HepG2 (cell line): Measurements from ENCODE around the gene MAT2A. TPM values are rescaled to one million over a fixed set of nuclear protein-coding genes. Genes with fewer than 3 reads are reported as not detected.

Source experiments
- ATAC-seq: fragments of 200-7000 bp; cut with Tn5 transposase; 3 replicates; pipeline ENCODE4 v1.9.1; 2020; ENCODE audit warnings: mild to moderate bottlenecking, moderate library complexity
- BruUV-seq: library from RNA; stranded (reverse); fragments of 400-500 nt; replicated peaks from 2 replicates; lab custom pipeline; 2021; lab: Mats Ljungman, UMichigan
- CTCF ChIA-PET: fragments of 300-600 bp; formaldehyde crosslinking; extraction: SDS; loops from one replicate; lab custom pipeline; 2021; ENCODE audit warnings: low total read pairs, inconsistent platforms, low intra/inter-chr PET ratio; lab: Yijun Ruan, JAX
- POLR2A ChIA-PET: fragments of 350-600 bp; sonication (Branson Sonifier 250); formaldehyde crosslinking; loops from one replicate; lab custom pipeline; 2020; ENCODE audit warnings: antibody characterized with exemption, inconsistent platforms; lab: Yijun Ruan, JAX
- DNase-seq: peaks from one replicate; pipeline ENCODE4 v3.0.0-alpha.2; 2015; ENCODE audit warnings: low spot score
- FAIRE-seq: peaks from 3 replicates; lab custom pipeline; 2011; peaks lifted over from hg19 to GRCh38; lab: Jason Lieb, UNC
- H2AFZ ChIP-seq: one replicate; pipeline ENCODE4 v1.6.1; 2011; ENCODE audit warnings: low read length, inconsistent platforms
- H3K27ac ChIP-seq: fragments of 300-600 bp; 3 replicates; pipeline ENCODE4 v1.8.0; 2011; ENCODE audit warnings: mixed run types, mild to moderate bottlenecking, mixed read lengths, low read length, inconsistent platforms; ENCODE audit not compliant: insufficient read depth; ENCODE audit errors: extremely low read length
- H3K27me3 ChIP-seq, 2 experiments: fragments of 200-600 bp in 1 of 2; 2 replicates in 1 of 2; 3 replicates in 1 of 2; pipeline versions ENCODE4 v1.6.0 to v1.8.0; 2011; ENCODE audit warnings: low read length in 2 of 2, mild to moderate bottlenecking in 2 of 2, moderate library complexity in 2 of 2, inconsistent platforms in 1 of 2; ENCODE audit not compliant: insufficient read depth in 2 of 2, control insufficient read depth in 1 of 2
- H3K36me3 ChIP-seq, 2 experiments: fragments of 200-600 bp in 1 of 2; replicated peaks in 1 of 2; 2 replicates in 1 of 2; 3 replicates in 1 of 2; pipeline versions ENCODE4 v1.5.1 to v1.8.0; 2011; ENCODE audit warnings: low read length in 2 of 2, inconsistent platforms in 1 of 2; ENCODE audit not compliant: insufficient read depth in 2 of 2, control insufficient read depth in 1 of 2
- H3K4me1 ChIP-seq: 2 replicates; pipeline ENCODE4 v1.5.1; 2012; ENCODE audit warnings: low read length, inconsistent platforms; ENCODE audit not compliant: insufficient read depth
- H3K4me2 ChIP-seq: 2 replicates; pipeline ENCODE4 v1.6.0; 2011; ENCODE audit warnings: low read depth, low read length, inconsistent platforms
- H3K4me3 ChIP-seq, 3 experiments: fragments of 200-600 bp in 1 of 3; sonication (generic), shearing (Covaris generic) in 1 of 3; replicated peaks in 1 of 3; 2 replicates each; pipeline ENCODE4 v1.5.1; 2011 to 2016; ENCODE audit warnings: low read length in 3 of 3, inconsistent platforms in 2 of 3, low read depth in 2 of 3, mild to moderate bottlenecking in 2 of 3, control low read depth in 1 of 3, mixed read lengths in 1 of 3; ENCODE audit not compliant: insufficient read depth in 1 of 3
- H3K79me2 ChIP-seq: one replicate; pipeline ENCODE4 v1.6.1; 2011; ENCODE audit warnings: low read length, inconsistent platforms; ENCODE audit not compliant: insufficient read depth
- H3K9ac ChIP-seq: 2 replicates; pipeline ENCODE4 v1.6.0; 2011; ENCODE audit warnings: mild to moderate bottlenecking, low read depth, low read length, inconsistent platforms; ENCODE audit not compliant: insufficient read depth
- H3K9me3 ChIP-seq: 2 replicates; pipeline ENCODE4 v1.5.1; 2012; ENCODE audit warnings: mild to moderate bottlenecking, low read length
- H4K20me1 ChIP-seq: 2 replicates; pipeline ENCODE4 v1.6.0; 2011; ENCODE audit warnings: inconsistent platforms, mild to moderate bottlenecking, low read length, moderate library complexity; ENCODE audit not compliant: insufficient read depth
- GTF2F1 ChIP-seq: fragments of 150-350 bp; IDR thresholded peaks from 2 replicates; pipeline ENCODE4 v1.6.1; 2014; ENCODE audit warnings: low read length
- HNRNPLL ChIP-seq: fragments of 200-400 bp; formaldehyde crosslinking; IDR thresholded peaks from 2 replicates; pipeline ENCODE4 v1.6.1; 2017; ENCODE audit warnings: mild to moderate bottlenecking, low read depth, low read length; ENCODE audit not compliant: poor library complexity, severe bottlenecking
- LRRFIP1 ChIP-seq: sonication (generic); formaldehyde crosslinking; conservative IDR thresholded peaks from 2 replicates; pipeline ENCODE4 v1.4.0; 2020; ENCODE audit warnings: missing genetic modification reagents
- SRSF1 ChIP-seq: fragments of 200-400 bp; formaldehyde crosslinking; optimal IDR thresholded peaks from 2 replicates; pipeline ENCODE3; 2017; ENCODE audit warnings: mild to moderate bottlenecking, low read depth, low read length, moderate library complexity
- ZBTB49 ChIP-seq: sonication (generic); formaldehyde crosslinking; IDR thresholded peaks from 2 replicates; pipeline ENCODE4 v1.4.0; 2020; ENCODE audit warnings: missing genetic modification reagents, borderline replicate concordance
- ZNF142 ChIP-seq: sonication (generic); formaldehyde crosslinking; IDR thresholded peaks from 2 replicates; pipeline ENCODE4 v1.4.0; 2020; ENCODE audit warnings: missing genetic modification reagents
- ZNF337 ChIP-seq: sonication (generic); formaldehyde crosslinking; IDR thresholded peaks from 2 replicates; pipeline ENCODE4 v1.5.1; 2020; ENCODE audit warnings: missing genetic modification reagents, low read depth, mild to moderate bottlenecking, borderline replicate concordance
- WGBS: methylation state at CpG from one replicate; pipeline ENCODE4 v1.1.6; 2017; ENCODE audit warnings: low lambda C conversion rate; 5-methylcytosine and 5-hydroxymethylcytosine counted together
- in situ Hi-C: cut with HindIII; loops from 2 replicates; pipeline ENCODE4 v1.10.0; 2017; ENCODE audit warnings: low pct_unique_long_range_greater_than_20kb; ENCODE audit not compliant: extremely low pct_ligation_motif_present
- intact Hi-C: fragments of 100-400 bp; cut with micrococcal nuclease; formaldehyde crosslinking; loops from one replicate; pipeline ENCODE4 v1.10.0; 2022; ENCODE audit not compliant: unreplicated experiment
- polyA plus RNA-seq, 8 experiments: library from polyadenylated mRNA; depleted of rRNA in 3 of 8; stranded (reverse) in 7 of 8; unstranded in 1 of 8; fragments of >200 nt; fragmentation: Illumina TruSeq in 4 of 8; extraction: Trizol in 4 of 8; gene quantifications; 2 replicates each; pipeline versions ENCODE4 v1.2.1 to v1.2.3, GENCODE V29; 2011 to 2016; ENCODE audit warnings: low read depth in 4 of 8, missing spikeins in 1 of 8, mixed read lengths in 1 of 8; ENCODE audit not compliant: insufficient read depth in 1 of 8
- total RNA-seq, 5 experiments: library from RNA; depleted of rRNA; stranded (reverse); fragments of >200 nt; fragmentation: Illumina TruSeq; extraction: Trizol; gene quantifications; 2 replicates each; pipeline ENCODE4 v1.2.3, GENCODE V29; 2016; ENCODE audit warnings: low read depth in 1 of 5

MAT2A gene
- total and polyA plus RNA-seq, 2 of the 13 experiments (the other 11 are each of a cell fraction or from before 2014, with no cell fraction given) = 155 to 331 TPM

GRCh38 chr2:85551698-85552678, 13.0 kb downstream of the MAT2A start (continued):
- no peak for TF ChIP-seq LRRFIP1
- no peak for TF ChIP-seq GTF2F1
- TF ChIP-seq ZNF337 (CRISPR knock-in tag) = no peak
- TF ChIP-seq SRSF1 = no peak

GRCh38 chr2:85553184-85553583, 14.2 kb downstream of the MAT2A start:
- Histone ChIP-seq H3K4me1 (peaks cover 14% of the 10 kb centered on the region), H3K27ac (no peak overlapping the region), H3K9ac (no peak overlapping the region), H3K4me2 (no peak overlapping the region), H3K36me3 (peaks cover 49 to 86% of the 10 kb centered on the region in 2 experiments), H3K4me3 (no peak overlapping the region), H4K20me1 (peaks cover 9% of the 10 kb centered on the region; the same call in 1 of the 2 replicates), H3K79me2 (peaks cover 14% of the 10 kb centered on the region), H3K9me3 (no peaks in the 10 kb centered on the region), H3K27me3 (no peaks in the 10 kb centered on the region), H2AFZ (no peak overlapping the region)
- intact Hi-C loops = loop anchor here (5.0 kb wide), 1 partner anchor 226 kb away; the partner anchor contains the start of gene TGOLN2
- WGBS = 87% methylated on average over 6 of the region's 6 CpGs
- POLR2A ChIA-PET = interaction anchor here (0.8 to 20.8 kb wide), 6 partner anchors 12 to 199 kb away, joined by 3 to 645 read pairs (median 112); partner anchors contain the start of genes C2orf68, MAT2A, RETSAT and RNF181
- ATAC-seq (no peak), FAIRE-seq (no peak), DNase-seq (no peak)
- no TSS peak for BruUV-seq
- CTCF ChIA-PET = interaction anchor here (3.9 to 4.8 kb wide), 2 partner anchors 132 to 162 kb away, joined by 41 to 45 read pairs; no protein-coding TSS in a partner anchor
- in situ Hi-C loops = loop anchor here (5.0 kb wide), 2 partner anchors 131 to 161 kb away; no protein-coding TSS in a partner anchor
- no peak for TF ChIP-seq ZBTB49
- no peak for TF ChIP-seq HNRNPLL
- no peak for TF ChIP-seq ZNF142
